Choroid plexus epithelial cell (primary cell): ENCODE data around the gene ANTKMT.
A peak's percentile ranks its signal among the peaks of the same experiment; 100 is the strongest.

Source experiments
- DNase-seq: peaks from one replicate; pipeline ENCODE4 v3.0.0-alpha.2; 2010; ENCODE audit warnings: low read depth
- H3K4me3 ChIP-seq: 2 replicates; pipeline ENCODE4 v1.5.1; 2011; ENCODE audit warnings: low read depth, mild to moderate bottlenecking, control low read depth, low read length, moderate library complexity
- CTCF ChIP-seq: conservative IDR thresholded peaks from 2 replicates; pipeline ENCODE4 v1.5.1; 2011; ENCODE audit warnings: low read depth, mild to moderate bottlenecking, control low read depth, inconsistent platforms, low read length, moderate library complexity

Gene ANTKMT

GRCh38 chr16:678858-679813, 41.8 kb upstream of the ANTKMT start:
- peak overlapping the region; percentile 62 for H3K4me3 ChIP-seq
- no peak for TF ChIP-seq CTCF
- peak; percentile 56 for DNase-seq

- peak within 1 kb of the TSS; percentile 82 for H3K4me3 ChIP-seq
- DNase-seq: peak; percentile 87
- TF ChIP-seq CTCF: no peak
These were observed 40.9 kb upstream of the ANTKMT start, which contains the start of gene STUB1 for GRCh38 chr16:679814-680624. Gene STUB1 (plus strand): TSS chr16:680410. CDS start chr16:680526, 116 bp downstream.

- H3K4me3 ChIP-seq: peak overlapping the region; percentile 82
- TF ChIP-seq CTCF: no peak
- no peak for DNase-seq
These were observed 40.4 kb upstream of the ANTKMT start for GRCh38 chr16:680625-680945.

GRCh38 chr16:680967-681745, 39.8 kb upstream of the ANTKMT start:
- DNase-seq: peak; percentile 40
- TF ChIP-seq CTCF: peak; percentile 21
- H3K4me3 ChIP-seq: peak overlapping the region; percentile 82

- DNase-seq: peak; percentile 66
- no peak for TF ChIP-seq CTCF
- peak overlapping the region; percentile 82 for H3K4me3 ChIP-seq
These were observed 39.1 kb upstream of the ANTKMT start for GRCh38 chr16:681746-682427.
